Stimulated activated CD4-positive, alpha-beta T cell treated with anti-CD3 and anti-CD28 coated beads, Interleukin-2, amount 100 ng/mL, for 48 hours (primary cell): Measurements from ENCODE around the gene STK39.
A peak's percentile ranks its signal among the peaks of the same experiment; 100 is the strongest.
"Not testable (repeated sequence)": the region's sequence is repeated elsewhere in the genome, so short reads cannot be mapped to it uniquely, and the experiment has no call there.

Experiments
- DNase-seq, 2 donors: peaks; one replicate each; pipeline ENCODE4 v3.0.0-alpha.2; 2020

Gene STK39

GRCh38 chr2:168130346-168130745, 117.0 kb downstream of the STK39 start:
- no peak for DNase-seq

DNA sequence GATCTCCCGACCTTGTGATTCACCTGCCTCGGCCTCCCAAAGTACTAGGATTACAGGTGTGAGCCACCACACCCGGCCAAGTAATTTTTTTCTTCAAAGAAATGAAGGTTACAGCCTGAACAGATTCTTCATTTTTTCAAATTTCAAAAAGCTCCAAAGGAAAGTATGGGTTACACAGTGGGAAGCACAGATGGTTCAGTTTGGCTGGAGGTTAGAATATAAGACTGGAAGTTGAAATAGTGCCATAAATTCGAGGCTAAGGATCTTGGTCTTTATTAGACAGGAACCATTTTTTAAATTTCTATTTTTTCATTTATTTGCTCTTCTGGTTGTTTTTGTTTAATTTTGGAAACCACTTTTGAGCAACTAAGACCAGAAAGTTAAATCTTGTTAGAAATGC, 120.0 kb downstream of the STK39 start:
- DNase-seq: no peak

- not testable (repeated sequence) for DNase-seq
Measured at GRCh38 chr2:168122210-168122609, 125.2 kb downstream of the STK39 start.

DNA sequence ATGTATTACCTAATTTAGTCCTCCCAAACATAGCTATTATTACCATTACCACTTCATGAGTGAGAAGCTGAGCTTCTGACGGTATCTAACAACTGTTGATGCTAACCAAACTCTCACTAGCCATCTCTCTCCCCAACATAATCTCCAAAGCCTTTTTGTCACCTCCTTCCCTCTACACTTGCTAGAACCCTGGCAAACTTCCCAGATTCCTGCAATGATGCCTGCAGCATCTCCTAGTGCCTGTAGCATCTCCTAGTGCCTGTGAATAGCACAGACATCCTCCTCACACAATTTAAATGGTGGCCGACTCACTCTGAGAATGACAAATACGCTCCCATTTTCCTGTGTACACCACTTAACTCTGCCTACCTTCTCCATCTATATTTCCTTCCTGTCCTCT, 126.7 kb downstream of the STK39 start:
- no peak for DNase-seq

DNA sequence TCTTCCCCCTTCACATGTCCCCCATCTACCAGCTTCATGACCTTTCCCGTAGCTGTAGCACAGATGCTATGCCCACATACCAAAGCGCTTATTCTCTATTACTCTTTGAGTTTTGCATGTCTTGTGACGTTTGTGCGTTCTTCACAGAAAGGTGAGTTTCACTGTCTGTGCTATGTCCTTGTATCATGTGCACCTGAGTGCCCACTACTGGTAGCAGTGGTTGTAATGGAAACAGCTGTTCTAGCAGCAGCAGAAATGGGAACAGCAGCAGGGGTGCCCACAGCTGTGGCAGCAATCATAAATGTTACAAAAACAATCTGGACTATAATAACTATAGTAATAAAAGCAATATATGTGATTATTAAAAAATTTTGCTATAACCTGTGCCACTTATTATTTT, 127.1 kb downstream of the STK39 start:
- no peak for DNase-seq

GRCh38 chr2:168119515-168120141, 127.8 kb downstream of the STK39 start:
- DNase-seq: peak; percentile 13 to 15

- peak in 1 of 2 donors; percentile 5 for DNase-seq
Measured at GRCh38 chr2:168118733-168119514, 128.5 kb downstream of the STK39 start.

DNA sequence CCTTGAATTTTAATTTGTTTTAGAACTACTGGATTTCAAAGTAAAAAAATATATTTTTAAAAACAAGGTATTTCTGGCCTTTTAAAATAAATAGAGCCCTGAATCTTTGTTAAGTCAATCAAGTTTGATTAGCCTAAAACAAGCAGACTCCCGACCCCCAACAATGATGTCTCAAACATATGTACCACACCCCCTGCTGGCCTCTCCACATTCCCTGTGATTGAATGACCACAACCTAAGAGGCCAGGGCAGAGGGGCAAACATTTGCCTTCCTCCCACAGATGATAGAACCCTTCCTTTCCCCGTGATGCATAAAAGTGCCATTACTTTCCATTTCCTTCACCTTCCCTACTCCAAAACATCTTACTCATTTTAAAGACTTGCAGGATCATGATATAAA, 130.9 kb downstream of the STK39 start:
- DNase-seq: no peak

DNA sequence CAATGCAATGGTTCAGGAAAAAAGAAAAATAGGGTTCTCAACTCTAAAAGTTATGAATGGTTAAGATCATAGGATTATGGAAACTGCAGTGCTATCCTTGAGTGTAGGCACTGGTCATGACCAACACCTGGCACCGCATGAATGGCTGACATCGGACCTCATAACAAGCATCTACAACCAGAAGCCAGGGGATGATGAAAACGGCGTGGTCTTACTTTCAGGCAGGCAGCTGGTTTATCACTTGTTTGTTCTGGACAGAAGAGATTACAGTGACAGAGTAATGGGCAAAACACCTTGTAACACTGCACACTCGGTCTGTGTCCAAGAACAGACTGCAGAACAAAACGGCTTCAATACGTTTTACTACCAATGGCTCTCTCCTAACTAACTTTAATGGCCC, 132.8 kb downstream of the STK39 start:
- DNase-seq: no peak

DNA sequence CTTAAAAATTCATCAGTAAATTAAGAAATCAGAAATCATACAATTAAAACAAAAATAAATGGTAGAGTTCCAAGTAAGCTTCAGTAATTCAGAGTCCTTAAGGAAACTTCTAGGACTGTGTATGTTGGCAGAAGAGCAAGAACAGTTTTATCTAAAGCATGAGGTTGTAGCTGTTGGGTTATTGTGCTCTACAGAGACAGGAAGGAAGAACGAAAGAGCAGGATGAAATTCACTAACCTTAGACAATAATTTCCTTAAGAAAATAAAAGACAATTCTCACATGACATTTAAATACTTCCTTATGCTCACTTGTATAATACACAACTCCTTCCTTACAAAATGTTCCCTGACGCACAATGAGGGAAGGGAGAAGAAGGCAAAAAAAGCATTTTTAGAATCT, 133.4 kb downstream of the STK39 start:
- no peak for DNase-seq

DNA sequence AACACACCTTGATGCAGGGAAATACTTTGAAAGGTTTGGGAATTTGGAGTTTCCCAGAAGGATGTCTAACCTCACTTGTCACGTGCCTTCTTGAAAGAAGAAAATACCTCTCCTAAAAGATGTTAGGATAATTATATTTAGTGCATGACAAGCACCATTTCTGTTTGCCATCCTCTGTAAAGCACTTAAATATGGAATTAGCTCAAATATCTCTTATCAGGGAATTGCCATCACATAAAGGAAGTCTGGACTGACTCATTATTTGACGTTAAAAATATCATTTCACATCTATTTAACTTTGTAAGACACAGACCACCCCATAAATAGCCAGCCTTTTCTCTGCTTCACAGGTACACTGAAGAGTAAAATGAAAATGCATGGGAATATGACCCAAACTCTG, 140.1 kb downstream of the STK39 start:
- DNase-seq: no peak

DNA sequence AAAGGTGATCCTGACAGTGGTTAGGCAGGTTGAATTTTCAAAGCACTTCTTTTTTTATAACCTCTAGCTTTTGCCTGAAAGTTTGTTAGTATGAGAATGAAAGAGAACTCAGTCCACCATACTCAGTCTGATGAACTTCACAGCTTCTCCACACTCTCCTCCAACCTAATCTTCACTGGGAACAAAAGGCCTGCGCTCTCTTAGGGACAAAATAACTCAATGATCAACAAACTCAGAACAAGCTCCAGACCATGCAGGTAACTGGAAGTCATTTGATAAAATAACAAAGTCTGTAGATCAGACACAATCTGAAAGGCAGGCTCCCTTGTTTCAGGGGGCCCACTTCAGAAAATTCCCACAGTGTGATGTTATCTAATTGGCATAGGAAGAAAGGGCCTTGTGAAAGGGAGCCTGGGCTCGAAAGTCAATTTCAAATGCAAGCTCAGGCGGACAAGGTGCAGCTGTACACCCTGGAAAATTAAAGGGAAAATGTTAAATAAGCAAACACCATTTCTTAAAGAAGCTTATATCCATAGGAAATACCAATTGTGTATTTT, 142.2 kb downstream of the STK39 start:
- no peak for DNase-seq

- no peak for DNase-seq
Measured at GRCh38 chr2:168097431-168097830, 150.0 kb downstream of the STK39 start.

GRCh38 chr2:168096158-168096557, 151.2 kb downstream of the STK39 start:
- no peak for DNase-seq

DNA sequence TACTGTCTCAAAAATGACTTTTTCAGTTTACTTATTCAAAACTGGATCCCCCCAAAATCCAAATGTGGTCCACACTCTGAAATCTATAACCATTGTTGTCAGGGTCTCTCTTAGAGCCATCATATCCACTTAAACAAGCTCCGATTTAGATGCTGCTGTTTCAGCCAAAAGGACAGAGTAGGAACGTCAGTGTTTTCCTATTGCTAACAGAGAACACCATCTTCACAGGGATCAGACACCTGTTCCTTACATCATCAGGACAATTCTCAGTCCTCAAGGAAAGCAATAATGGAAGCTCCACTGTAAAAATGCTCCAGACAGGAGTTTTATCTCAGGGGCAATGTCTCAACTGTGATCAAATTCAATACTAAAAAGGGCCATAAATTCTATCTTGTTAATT, 155.4 kb downstream of the STK39 start:
- no peak for DNase-seq

GRCh38 chr2:168090366-168091135, 156.8 kb downstream of the STK39 start:
- DNase-seq: no peak

DNA sequence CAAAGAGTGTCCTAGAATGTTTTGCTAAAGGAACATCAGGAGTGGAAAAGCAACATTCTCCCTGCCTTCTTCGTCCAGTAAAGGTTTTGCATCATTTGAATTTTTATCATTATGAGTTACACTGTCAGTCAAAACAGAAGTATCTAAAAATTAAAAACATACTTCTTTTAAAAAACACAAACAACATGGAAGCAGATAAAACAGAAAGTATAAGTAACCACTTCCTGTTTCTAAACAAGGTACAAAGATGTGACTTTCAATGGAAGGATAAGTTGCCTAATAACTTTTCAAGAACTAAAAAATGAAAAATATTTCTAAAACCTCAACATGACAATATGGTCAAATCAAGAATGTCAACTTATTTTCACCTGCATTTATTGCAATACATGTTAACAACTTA, 158.2 kb downstream of the STK39 start:
- DNase-seq: no peak

DNA sequence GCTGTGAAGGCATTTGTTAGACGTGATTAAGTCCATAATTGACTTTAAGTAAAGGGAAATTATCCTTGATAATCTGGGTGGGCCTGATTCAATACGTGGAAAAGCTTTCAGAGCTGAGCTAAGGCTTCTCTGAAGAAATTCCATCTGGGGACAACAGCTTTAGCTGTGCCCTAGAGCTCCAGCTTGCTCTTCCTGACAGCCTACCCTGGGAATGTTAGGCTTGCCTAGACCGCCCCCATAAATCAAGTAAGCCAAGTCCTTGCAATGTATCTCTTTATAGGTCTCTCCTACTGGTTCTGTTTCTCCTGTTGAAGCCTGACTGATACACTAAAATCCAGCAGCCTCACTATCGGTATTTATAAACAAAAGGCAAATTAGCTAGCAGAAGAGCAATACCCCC, 160.0 kb downstream of the STK39 start:
- DNase-seq: no peak

DNA sequence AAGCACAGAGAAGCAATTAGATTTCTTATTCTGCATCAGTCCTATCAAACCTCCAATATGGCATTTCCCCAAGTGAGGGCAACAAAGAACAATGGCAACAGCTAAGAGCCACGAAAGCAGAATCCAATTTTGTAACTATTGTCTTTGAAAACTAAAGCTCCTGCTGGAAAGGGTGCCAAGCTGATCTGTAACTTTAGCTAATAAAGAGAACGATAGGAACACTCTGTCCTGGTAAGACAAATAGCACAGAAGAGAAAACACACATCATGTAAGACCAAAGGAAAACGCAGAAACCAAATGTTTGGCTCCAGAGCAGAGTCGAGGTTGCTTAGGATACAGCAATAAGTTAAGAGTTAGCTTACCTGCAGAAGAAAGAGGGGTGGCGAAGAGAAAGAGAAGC, 160.5 kb downstream of the STK39 start:
- DNase-seq: no peak

GRCh38 chr2:168085801-168086361, 161.5 kb downstream of the STK39 start:
- DNase-seq: no peak

DNA sequence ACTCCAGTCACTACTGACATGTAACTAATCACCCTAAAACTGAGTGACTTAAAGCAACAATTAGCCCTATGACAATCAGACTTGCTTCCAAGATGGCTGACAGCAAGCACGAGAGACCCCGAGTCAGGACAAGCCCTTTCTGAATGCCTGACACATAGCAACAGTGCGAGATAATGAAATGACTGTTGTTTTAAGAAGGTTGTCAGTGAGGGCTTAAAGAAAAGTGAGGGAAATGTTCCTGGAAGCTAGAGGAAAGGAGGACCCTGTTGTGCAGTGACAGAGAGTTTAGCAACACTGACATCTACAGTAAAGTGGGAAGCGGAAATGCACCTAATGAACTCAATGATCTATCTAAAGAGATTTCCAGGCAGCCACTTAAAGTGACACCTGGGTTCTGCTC, 163.1 kb downstream of the STK39 start:
- DNase-seq: no peak

- not testable (repeated sequence) for DNase-seq
Measured at GRCh38 chr2:168081452-168081851, 165.9 kb downstream of the STK39 start.

GRCh38 chr2:168079236-168079635, 168.2 kb downstream of the STK39 start:
- DNase-seq: no peak
